H9 (cell line): ENCODE data around the gene ABCB8. TPM values are rescaled to one million over a fixed set of nuclear protein-coding genes. Genes with fewer than 3 reads are reported as not detected.

Experiments used
- DNase-seq: peaks from one replicate; pipeline ENCODE4 v3.0.0-alpha.2; 2017
- H2AFZ ChIP-seq: one replicate; pipeline ENCODE4 v1.6.1; 2013; ENCODE audit warnings: mild to moderate bottlenecking, low read length, control low read depth, moderate library complexity
- H2AK5ac ChIP-seq: 2 replicates; pipeline ENCODE4 v1.6.1; 2013; ENCODE audit warnings: low read length, control low read depth, mixed read lengths; ENCODE audit not compliant: insufficient read length
- H2BK120ac ChIP-seq: one replicate; pipeline ENCODE4 v1.6.1; 2013; ENCODE audit warnings: low read depth, mild to moderate bottlenecking, low read length, control low read depth, inconsistent platforms; ENCODE audit not compliant: poor library complexity, severe bottlenecking
- H2BK12ac ChIP-seq: 2 replicates; pipeline ENCODE4 v1.6.1; 2013; ENCODE audit warnings: low read length, control low read depth, mixed read lengths, low read depth; ENCODE audit not compliant: insufficient read length
- H2BK15ac ChIP-seq: 2 replicates; pipeline ENCODE4 v1.6.1; 2013; ENCODE audit warnings: low read depth, low read length, control low read depth
- H2BK20ac ChIP-seq: one replicate; pipeline ENCODE4 v1.6.1; 2013; ENCODE audit warnings: low read depth, mild to moderate bottlenecking, low read length, control low read depth, inconsistent platforms; ENCODE audit not compliant: poor library complexity, severe bottlenecking
- H2BK5ac ChIP-seq: 2 replicates; pipeline ENCODE4 v1.6.1; 2013; ENCODE audit warnings: low read length, control low read depth, mixed read lengths; ENCODE audit not compliant: insufficient read length
- H3K14ac ChIP-seq: 2 replicates; pipeline ENCODE4 v1.6.1; 2013; ENCODE audit warnings: low read length, control low read depth; ENCODE audit not compliant: insufficient read depth
- H3K18ac ChIP-seq: 2 replicates; pipeline ENCODE4 v1.6.1; 2013; ENCODE audit warnings: low read depth, mild to moderate bottlenecking, mixed read lengths, low read length, control low read depth; ENCODE audit not compliant: insufficient read length
- H3K23ac ChIP-seq: 2 replicates; pipeline ENCODE4 v1.6.1; 2013; ENCODE audit warnings: low read length, control low read depth, mixed read lengths, low read depth; ENCODE audit not compliant: insufficient read length
- H3K23me2 ChIP-seq: 2 replicates; pipeline ENCODE4 v1.6.1; 2013; ENCODE audit warnings: low read depth, mild to moderate bottlenecking, mixed read lengths, low read length, control low read depth; ENCODE audit not compliant: insufficient read length, poor library complexity, severe bottlenecking
- H3K27ac ChIP-seq: 2 replicates; pipeline ENCODE4 v1.5.1; 2013; ENCODE audit warnings: low read length, control low read depth, mixed read lengths, low read depth; ENCODE audit not compliant: insufficient read length
- H3K27me3 ChIP-seq: 2 replicates; pipeline ENCODE4 v1.6.1; 2013; ENCODE audit warnings: low read length, control low read depth, inconsistent platforms; ENCODE audit not compliant: insufficient read depth
- H3K4ac ChIP-seq: 2 replicates; pipeline ENCODE4 v1.6.1; 2013; ENCODE audit warnings: low read depth, mild to moderate bottlenecking, control low read depth, inconsistent platforms, low read length, moderate library complexity
- H3K4me1 ChIP-seq: 2 replicates; pipeline ENCODE4 v1.6.1; 2013; ENCODE audit warnings: low read length, control low read depth, inconsistent platforms; ENCODE audit not compliant: insufficient read depth
- H3K4me2 ChIP-seq: 2 replicates; pipeline ENCODE4 v1.6.1; 2013; ENCODE audit warnings: low read length, control low read depth, mixed read lengths; ENCODE audit not compliant: insufficient read length, insufficient read depth
- H3K56ac ChIP-seq: 2 replicates; pipeline ENCODE4 v1.6.1; 2013; ENCODE audit warnings: low read depth, mild to moderate bottlenecking, mixed read lengths, low read length, control low read depth; ENCODE audit not compliant: insufficient read length
- H3K79me1 ChIP-seq: 2 replicates; pipeline ENCODE4 v1.6.1; 2013; ENCODE audit warnings: low read depth, mild to moderate bottlenecking, moderate library complexity, low read length, control low read depth, inconsistent platforms; ENCODE audit not compliant: insufficient read depth, poor library complexity, severe bottlenecking
- H3K79me2 ChIP-seq: 2 replicates; pipeline ENCODE4 v1.6.1; 2013; ENCODE audit warnings: low read length, control low read depth, inconsistent platforms; ENCODE audit not compliant: insufficient read depth
- H3K9ac ChIP-seq: 2 replicates; pipeline ENCODE4 v1.6.1; 2013; ENCODE audit warnings: low read length, control low read depth, mixed read lengths; ENCODE audit not compliant: insufficient read length; ENCODE audit errors: extremely low read depth
- H3K9me3 ChIP-seq: one replicate; pipeline ENCODE4 v1.6.1; 2013; ENCODE audit warnings: low read depth, low read length, inconsistent platforms; ENCODE audit not compliant: control insufficient read depth
- H3T11ph ChIP-seq: one replicate; pipeline ENCODE4 v1.6.1; 2013; ENCODE audit warnings: mild to moderate bottlenecking, low read length, control low read depth, inconsistent platforms
- H4K20me1 ChIP-seq: one replicate; pipeline ENCODE4 v1.6.1; 2013; ENCODE audit not compliant: control insufficient read depth, insufficient read length, insufficient read depth
- H4K5ac ChIP-seq: 2 replicates; pipeline ENCODE4 v1.6.1; 2013; ENCODE audit warnings: low read depth, mild to moderate bottlenecking, mixed read lengths, low read length, control low read depth; ENCODE audit not compliant: insufficient read length
- H4K8ac ChIP-seq: replicated peaks from 2 replicates; pipeline ENCODE4 v1.6.1; 2013; ENCODE audit warnings: low read length, control low read depth, mixed read lengths, low read depth; ENCODE audit not compliant: insufficient read length
- H4K91ac ChIP-seq: 2 replicates; pipeline ENCODE4 v1.6.1; 2013; ENCODE audit warnings: low read depth, mild to moderate bottlenecking, moderate library complexity, mixed read lengths, low read length, control low read depth; ENCODE audit not compliant: insufficient read length
- H3K27ac Mint-ChIP-seq, 3 experiments: 2 replicates in 2 of 3; 3 replicates in 1 of 3; pipeline ENCODE4 v1.8.0; 2020 to 2021; ENCODE audit warnings: mixed read lengths in 3 of 3, mild to moderate bottlenecking in 1 of 3, moderate library complexity in 1 of 3
- H3K27me3 Mint-ChIP-seq: 2 replicates; pipeline ENCODE4 v1.8.0; 2021; ENCODE audit warnings: low read depth, mild to moderate bottlenecking, moderate library complexity, mixed read lengths
- H3K36me3 Mint-ChIP-seq, 3 experiments: 2 replicates in 2 of 3; 3 replicates in 1 of 3; pipeline ENCODE4 v1.8.0; 2020 to 2021; ENCODE audit warnings: low read depth in 3 of 3, mixed read lengths in 3 of 3; ENCODE audit not compliant: insufficient read depth in 1 of 3
- H3K4me1 Mint-ChIP-seq, 2 experiments: 2 replicates each; pipeline ENCODE4 v1.8.0; 2020; ENCODE audit warnings: mixed read lengths in 2 of 2
- H3K4me3 Mint-ChIP-seq, 2 experiments: 2 replicates in 1 of 2; 3 replicates in 1 of 2; pipeline ENCODE4 v1.8.0; 2020 to 2021; ENCODE audit warnings: mild to moderate bottlenecking in 2 of 2, mixed read lengths in 2 of 2, moderate library complexity in 1 of 2
- H3K9me3 Mint-ChIP-seq, 2 experiments: 2 replicates in 1 of 2; 3 replicates in 1 of 2; pipeline ENCODE4 v1.8.0; 2020; ENCODE audit warnings: mild to moderate bottlenecking in 2 of 2, mixed read lengths in 2 of 2, moderate library complexity in 1 of 2
- WGBS: extraction: QIAGEN DNeasy Blood & Tissue Kit; methylation state at CpG from one replicate; pipeline ENCODE4 v1.1.7; 2013; ENCODE audit warnings: missing lambda C conversion rate, low lambda C conversion rate, mixed read lengths; ENCODE audit not compliant: insufficient read length; ENCODE audit errors: extremely low coverage; 5-methylcytosine and 5-hydroxymethylcytosine counted together
- total RNA-seq: library from RNA; stranded (reverse); gene quantifications from 2 replicates; pipeline ENCODE4 v1.2.1, GENCODE V29; 2021
- TF ChIP-seq, protein P1 (sequence below): fragments of 200-600 bp; sonication (generic); conservative IDR thresholded peaks from 3 replicates; pipeline ENCODE4 v1.8.0; 2021; ENCODE audit warnings: antibody characterized with exemption, mild to moderate bottlenecking

Gene ABCB8
- total RNA-seq, 1 experiment from 2014 or later: 22.1 TPM

DNA sequence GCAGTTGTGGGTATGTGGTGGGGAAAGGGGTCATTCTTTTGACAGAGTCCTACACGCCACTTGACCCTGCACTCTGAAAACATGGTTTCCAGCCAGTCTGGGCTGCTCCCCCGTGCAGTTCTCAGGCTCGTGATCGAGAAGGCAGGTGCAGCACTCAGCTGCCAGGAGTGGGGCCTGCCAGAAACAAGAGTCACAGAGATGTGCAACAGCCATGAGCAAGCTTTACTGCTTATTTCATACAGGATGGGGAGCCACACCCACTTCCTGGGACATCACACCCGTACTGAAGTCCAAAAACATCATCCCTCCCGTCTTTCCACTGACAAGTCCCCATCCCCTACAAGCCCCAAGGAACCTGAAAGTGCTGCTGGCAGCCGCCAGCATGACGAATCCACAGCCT lies 13.3 kb upstream of the ABCB8 start:
- no peak overlapping the region for H3K9ac ChIP-seq
- H3K14ac ChIP-seq: no peak overlapping the region
- H3T11ph ChIP-seq: no peak overlapping the region
- H4K5ac ChIP-seq: no peak overlapping the region
- no peak overlapping the region for H4K91ac ChIP-seq
- no peak for DNase-seq
- no peak overlapping the region for H2BK120ac ChIP-seq
- H2BK5ac ChIP-seq: no peak overlapping the region
- peaks cover 6% of the 10 kb centered on the region; the same call in 1 of the 2 replicates for H3K27me3 ChIP-seq
- H3K23ac ChIP-seq: no peak overlapping the region
- no peak overlapping the region for H4K8ac ChIP-seq
- TF ChIP-seq, protein P1, sequence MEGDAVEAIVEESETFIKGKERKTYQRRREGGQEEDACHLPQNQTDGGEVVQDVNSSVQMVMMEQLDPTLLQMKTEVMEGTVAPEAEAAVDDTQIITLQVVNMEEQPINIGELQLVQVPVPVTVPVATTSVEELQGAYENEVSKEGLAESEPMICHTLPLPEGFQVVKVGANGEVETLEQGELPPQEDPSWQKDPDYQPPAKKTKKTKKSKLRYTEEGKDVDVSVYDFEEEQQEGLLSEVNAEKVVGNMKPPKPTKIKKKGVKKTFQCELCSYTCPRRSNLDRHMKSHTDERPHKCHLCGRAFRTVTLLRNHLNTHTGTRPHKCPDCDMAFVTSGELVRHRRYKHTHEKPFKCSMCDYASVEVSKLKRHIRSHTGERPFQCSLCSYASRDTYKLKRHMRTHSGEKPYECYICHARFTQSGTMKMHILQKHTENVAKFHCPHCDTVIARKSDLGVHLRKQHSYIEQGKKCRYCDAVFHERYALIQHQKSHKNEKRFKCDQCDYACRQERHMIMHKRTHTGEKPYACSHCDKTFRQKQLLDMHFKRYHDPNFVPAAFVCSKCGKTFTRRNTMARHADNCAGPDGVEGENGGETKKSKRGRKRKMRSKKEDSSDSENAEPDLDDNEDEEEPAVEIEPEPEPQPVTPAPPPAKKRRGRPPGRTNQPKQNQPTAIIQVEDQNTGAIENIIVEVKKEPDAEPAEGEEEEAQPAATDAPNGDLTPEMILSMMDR: no peak
- no CpG with 5 or more reads among the region's 8 CpGs for WGBS
- H3K79me2 ChIP-seq: no peaks in the 10 kb centered on the region
- H3K23me2 ChIP-seq: peaks cover 7% of the 10 kb centered on the region
- no peak overlapping the region for H3K27ac ChIP-seq
- H3K56ac ChIP-seq: no peak overlapping the region
- no peak overlapping the region for H2BK15ac ChIP-seq
- no peak overlapping the region for H3K18ac ChIP-seq
- Mint-ChIP-seq H3K4me1 (peaks cover 30 to 54% of the 10 kb centered on the region in 2 experiments), H3K27ac (no peak overlapping the region), H3K27me3 (peaks cover 74% of the 10 kb centered on the region), H3K36me3 (peaks cover 2 to 6% (median 6%) of the 10 kb centered on the region in 3 experiments; a peak in 6 of 7 replicates), H3K9me3 (peaks cover 0 to 9% of the 10 kb centered on the region in 2 experiments; a peak in 2 of 5 replicates), H3K4me3 (no peak overlapping the region)
- H4K20me1 ChIP-seq: no peaks in the 10 kb centered on the region
- no peak overlapping the region for H2AK5ac ChIP-seq
- peaks cover 3% of the 10 kb centered on the region; the same call in 1 of the 2 replicates for H3K4me1 ChIP-seq
- H3K79me1 ChIP-seq: no peaks in the 10 kb centered on the region
- H3K4ac ChIP-seq: no peak overlapping the region
- no peak overlapping the region for H3K4me2 ChIP-seq
- no peak overlapping the region for H2BK12ac ChIP-seq
- no peaks in the 10 kb centered on the region for H3K9me3 ChIP-seq
- no peak overlapping the region for H2BK20ac ChIP-seq
- no peak overlapping the region for H2AFZ ChIP-seq
